Left lung (tissue), 10 donors: ENCODE results near the gene FAIM2. TPM values are rescaled to one million over a fixed set of nuclear protein-coding genes. Genes with fewer than 3 reads are reported as not detected.

Experiments
- ATAC-seq: fragments of 200-7000 bp; cut with Tn5 transposase; one replicate; pipeline ENCODE4 v1.9.1; 2020; ENCODE audit warnings: moderate library complexity
- DNase-seq, 4 donors: peaks; one replicate each; pipeline ENCODE4 v3.0.0-alpha.2; 2013 to 2020
- H3K27ac ChIP-seq, 2 donors: fragments of 200-600 bp; sonication (generic) in 1 of 2; one replicate each; pipeline versions ENCODE4 v1.5.0 to v1.8.0; 2020 to 2021
- H3K27me3 ChIP-seq, 2 donors: fragments of 200-600 bp; sonication (generic) in 1 of 2; one replicate each; pipeline versions ENCODE4 v1.5.0 to v1.8.0; 2020 to 2021
- H3K36me3 ChIP-seq, 2 donors: fragments of 200-600 bp; sonication (generic) in 1 of 2; one replicate each; pipeline versions ENCODE4 v1.5.0 to v1.8.0; 2020 to 2021
- H3K4me1 ChIP-seq, 2 donors: fragments of 200-600 bp; one replicate each; pipeline ENCODE4 v1.8.0; 2021
- H3K4me3 ChIP-seq, 2 donors: fragments of 200-600 bp; sonication (generic) in 1 of 2; one replicate each; pipeline versions ENCODE4 v1.5.0 to v1.8.0; 2020 to 2021; ENCODE audit warnings: mild to moderate bottlenecking in 1 of 2
- H3K9me3 ChIP-seq, 2 donors: fragments of 200-600 bp; sonication (generic) in 1 of 2; one replicate each; pipeline versions ENCODE4 v1.5.0 to v1.8.0; 2020 to 2021
- intact Hi-C, 2 donors: fragments of 100-400 bp; cut with DNase I; formaldehyde crosslinking; loops; one replicate each; pipeline versions ENCODE4 v1.11.2 to v1.14.2; 2022
- polyA plus RNA-seq, 6 donors: library from polyadenylated mRNA; unstranded; fragments of 120-200 nt; gene quantifications; one replicate each; pipeline ENCODE4 v1.2.1, GENCODE V29; 2013; ENCODE audit not compliant: insufficient read length in 6 of 6
- total RNA-seq, 2 donors: library from RNA; stranded (reverse); fragmentation: NEBNext Ultra II Directional; extraction: Animal tissue kit (Norgen Biotek cat#: 25700); gene quantifications; one replicate each; pipeline ENCODE4 v1.2.1, GENCODE V29; 2021
- TF ChIP-seq, protein P1 (sequence below), 2 donors: fragments of 200-600 bp; sonication (generic) in 1 of 2; IDR thresholded peaks; one replicate each; pipeline versions ENCODE4 v1.5.0 to v1.8.0; 2021; ENCODE audit warnings: antibody characterized with exemption in 2 of 2
- donor health status: DM: no; HTN: yes; CAD: no.
- donor health status: DM: no; HTN: no; CAD: no.

The FAIM2 gene
- total and polyA plus RNA-seq, 8 donors, result 0.27 to 1.8 (median 0.70) TPM

DNA sequence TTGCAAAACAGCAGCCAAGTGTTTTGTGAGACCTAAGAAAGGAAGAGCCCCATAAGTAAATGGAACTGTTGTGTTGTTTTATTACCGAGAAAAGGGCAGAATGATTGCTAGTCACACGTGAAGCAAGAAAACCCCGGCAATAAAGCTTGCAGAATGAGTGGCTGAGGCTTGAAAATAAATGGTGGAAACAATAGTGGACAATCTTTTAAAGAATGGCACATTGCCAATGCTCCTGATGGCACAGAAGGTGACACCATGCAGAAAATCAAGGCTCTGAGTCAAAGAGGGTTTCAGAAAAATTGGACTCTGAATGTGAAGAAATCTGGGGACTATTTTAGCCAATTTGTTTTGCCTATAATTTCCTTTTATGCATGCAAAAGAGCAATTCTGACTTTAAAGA is 42.8 kb upstream of the FAIM2 start:
- H3K4me1 ChIP-seq, result peaks cover 3 to 8% of the 10 kb centered on the region in 2 donors
- no peaks in the 10 kb centered on the region for H3K36me3 ChIP-seq
- no peak overlapping the region for H3K27ac ChIP-seq
- H3K4me3 ChIP-seq, result no peak overlapping the region
- DNase-seq (no peak), ATAC-seq (no peak)
- intact Hi-C loops, result loop anchor here in 1 of 2 donors (10.0 kb wide), 1 partner anchor 82 kb away; no protein-coding TSS in a partner anchor
- TF ChIP-seq, protein P1, sequence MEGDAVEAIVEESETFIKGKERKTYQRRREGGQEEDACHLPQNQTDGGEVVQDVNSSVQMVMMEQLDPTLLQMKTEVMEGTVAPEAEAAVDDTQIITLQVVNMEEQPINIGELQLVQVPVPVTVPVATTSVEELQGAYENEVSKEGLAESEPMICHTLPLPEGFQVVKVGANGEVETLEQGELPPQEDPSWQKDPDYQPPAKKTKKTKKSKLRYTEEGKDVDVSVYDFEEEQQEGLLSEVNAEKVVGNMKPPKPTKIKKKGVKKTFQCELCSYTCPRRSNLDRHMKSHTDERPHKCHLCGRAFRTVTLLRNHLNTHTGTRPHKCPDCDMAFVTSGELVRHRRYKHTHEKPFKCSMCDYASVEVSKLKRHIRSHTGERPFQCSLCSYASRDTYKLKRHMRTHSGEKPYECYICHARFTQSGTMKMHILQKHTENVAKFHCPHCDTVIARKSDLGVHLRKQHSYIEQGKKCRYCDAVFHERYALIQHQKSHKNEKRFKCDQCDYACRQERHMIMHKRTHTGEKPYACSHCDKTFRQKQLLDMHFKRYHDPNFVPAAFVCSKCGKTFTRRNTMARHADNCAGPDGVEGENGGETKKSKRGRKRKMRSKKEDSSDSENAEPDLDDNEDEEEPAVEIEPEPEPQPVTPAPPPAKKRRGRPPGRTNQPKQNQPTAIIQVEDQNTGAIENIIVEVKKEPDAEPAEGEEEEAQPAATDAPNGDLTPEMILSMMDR (IDR thresholded peaks at IDR 0.05), result no peak
- H3K27me3 ChIP-seq, result peaks cover 0 to 21% of the 10 kb centered on the region in 2 donors
- no peaks in the 10 kb centered on the region for H3K9me3 ChIP-seq

DNA sequence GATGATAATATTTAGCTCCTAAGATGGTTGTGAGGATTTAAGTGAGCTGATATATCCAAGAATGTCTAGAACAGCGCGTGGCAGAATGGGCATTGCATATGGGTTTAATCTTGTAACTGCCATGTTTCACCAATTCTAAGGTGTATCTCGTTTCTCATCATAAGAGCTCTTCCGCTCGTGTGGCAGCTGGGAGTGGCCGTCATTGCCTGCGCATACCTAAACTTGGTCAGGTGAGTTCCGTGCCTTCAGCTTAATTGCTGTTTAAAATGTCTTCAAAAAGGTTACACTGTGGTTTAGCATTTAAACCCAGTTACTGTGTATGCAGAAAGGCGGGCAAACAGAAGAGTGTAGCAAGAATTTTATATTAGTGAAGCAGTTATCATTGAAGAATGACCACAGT is 42.4 kb upstream of the FAIM2 start:
- ATAC-seq, result peak; percentile 62
- intact Hi-C loops, result loop anchor here in 1 of 2 donors (10.0 kb wide), 1 partner anchor 81 kb away; no protein-coding TSS in a partner anchor
- no peaks in the 10 kb centered on the region for H3K36me3 ChIP-seq
- H3K27me3 ChIP-seq, result peaks cover 0 to 17% of the 10 kb centered on the region in 2 donors
- DNase-seq, result no peak
- TF ChIP-seq, protein P1 (IDR thresholded peaks at IDR 0.05), result no peak
- no peaks in the 10 kb centered on the region for H3K9me3 ChIP-seq
- peaks cover 3 to 8% of the 10 kb centered on the region in 2 donors for H3K4me1 ChIP-seq
- no peak overlapping the region for H3K27ac ChIP-seq
- H3K4me3 ChIP-seq, result no peak overlapping the region

DNA sequence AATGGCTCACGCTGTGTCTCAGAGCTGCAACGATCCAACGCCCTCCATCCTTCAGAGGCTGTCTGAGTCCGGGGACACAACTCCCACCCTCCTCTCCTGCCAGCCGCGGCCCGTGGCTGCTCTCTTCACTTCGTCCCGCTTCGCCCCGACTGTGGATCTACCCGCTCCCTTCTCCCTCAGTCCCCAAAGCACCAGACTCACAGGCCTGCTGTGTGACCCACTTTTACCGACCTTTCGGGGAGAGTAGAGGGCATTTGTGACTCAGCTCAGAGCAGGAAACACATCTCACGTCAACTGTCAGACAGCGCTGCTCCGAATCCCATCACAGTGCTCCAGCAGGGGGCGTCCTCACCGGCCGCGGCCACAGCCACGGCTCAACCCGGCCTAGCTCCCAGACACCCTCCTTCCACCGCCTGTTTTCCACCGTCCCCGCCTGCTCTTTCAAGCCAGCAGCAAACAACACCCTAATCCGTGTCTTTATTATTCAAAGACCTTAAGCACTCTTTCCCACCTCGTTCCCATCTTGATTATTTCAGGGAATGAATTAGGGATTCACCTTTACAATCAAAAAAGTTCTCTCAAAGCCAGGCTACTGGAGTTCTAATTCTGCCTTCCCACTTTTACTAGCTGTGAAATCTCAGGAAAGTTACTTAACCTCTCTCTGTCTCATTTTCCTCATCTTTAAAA is 41.8 kb upstream of the FAIM2 start:
- TF ChIP-seq, protein P1 (IDR thresholded peaks at IDR 0.05), result peak; percentile 82 to 88
- H3K4me1 ChIP-seq, result peaks cover 3 to 8% of the 10 kb centered on the region in 2 donors

DNA sequence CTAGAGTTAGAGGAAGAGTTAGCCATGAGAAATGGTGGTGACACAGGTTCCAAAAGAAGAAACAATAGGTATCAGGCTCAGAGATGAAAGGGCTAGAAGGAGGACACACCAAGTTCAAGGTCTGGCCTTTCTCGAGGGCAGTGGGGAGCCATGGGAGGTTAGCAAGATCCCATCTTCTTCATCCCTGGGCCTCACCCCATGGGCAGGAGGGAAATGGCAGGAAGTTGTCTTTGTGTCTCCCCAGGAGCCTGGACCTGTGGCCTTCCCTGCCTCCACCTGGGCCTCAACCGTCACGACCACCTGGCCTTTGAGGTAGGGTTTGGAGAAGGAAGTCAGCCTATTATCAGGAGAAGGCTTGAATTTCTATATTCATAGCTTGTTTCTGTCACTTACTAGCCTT is 41.0 kb upstream of the FAIM2 start:
- Histone ChIP-seq H3K4me3 (no peak overlapping the region), H3K27ac (no peak overlapping the region), H3K4me1 (peaks cover 3 to 8% of the 10 kb centered on the region in 2 donors), H3K36me3 (no peaks in the 10 kb centered on the region), H3K9me3 (no peaks in the 10 kb centered on the region), H3K27me3 (peaks cover 0 to 3% of the 10 kb centered on the region in 2 donors)
- intact Hi-C loops, result loop anchor here in 1 of 2 donors (10.0 kb wide), 1 partner anchor 80 kb away; no protein-coding TSS in a partner anchor
- no peak for DNase-seq
- TF ChIP-seq, protein P1 (IDR thresholded peaks at IDR 0.05), result no peak
- no peak for ATAC-seq

More for the DNA sequence above, 41.8 kb upstream of the FAIM2 start:
- no peaks in the 10 kb centered on the region for H3K9me3 ChIP-seq
- peak; percentile 94 for ATAC-seq
- H3K27me3 ChIP-seq, result peaks cover 0 to 12% of the 10 kb centered on the region in 2 donors
- DNase-seq, result peak; percentile 62 to 96 (median 80)
- H3K36me3 ChIP-seq, result no peaks in the 10 kb centered on the region
- H3K27ac ChIP-seq, result no peak overlapping the region
- no peak overlapping the region for H3K4me3 ChIP-seq
- intact Hi-C loops, result loop anchor here in 1 of 2 donors (10.0 kb wide), 1 partner anchor 81 kb away; no protein-coding TSS in a partner anchor

DNA sequence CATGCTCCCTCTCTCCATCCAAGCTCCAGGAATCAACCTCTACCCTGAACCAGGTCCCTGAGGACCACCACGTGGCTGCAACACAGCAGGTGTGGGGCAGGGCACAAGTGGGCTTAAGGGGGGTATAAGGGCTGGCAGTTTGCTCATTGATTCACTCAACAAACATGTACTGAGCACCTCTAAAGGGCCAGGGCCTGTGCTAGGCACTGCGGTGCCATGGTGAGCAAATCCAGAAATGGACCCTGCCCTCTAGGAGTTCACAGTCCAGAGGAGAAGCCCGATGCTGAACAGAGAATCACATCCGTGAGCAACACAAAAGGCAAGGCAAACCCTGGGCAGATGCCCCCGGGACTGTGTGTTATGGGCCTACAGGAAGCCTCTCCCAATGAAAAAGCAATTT is 40.3 kb upstream of the FAIM2 start:
- DNase-seq, result peak in 1 of 4 donors; percentile 21
- peaks cover 3 to 8% of the 10 kb centered on the region in 2 donors for H3K4me1 ChIP-seq
- no peaks in the 10 kb centered on the region for H3K36me3 ChIP-seq
- no peaks in the 10 kb centered on the region for H3K9me3 ChIP-seq
- intact Hi-C loops, result loop anchor here in 1 of 2 donors (10.0 kb wide), 1 partner anchor 79 kb away; no protein-coding TSS in a partner anchor
- H3K4me3 ChIP-seq, result no peak overlapping the region
- H3K27ac ChIP-seq, result no peak overlapping the region
- no peaks in the 10 kb centered on the region for H3K27me3 ChIP-seq
- no peak for ATAC-seq
- TF ChIP-seq, protein P1 (IDR thresholded peaks at IDR 0.05), result no peak
